ENCODE measurements around the gene MPZL1.
"Not testable (repeated sequence)": the region's sequence is repeated elsewhere in the genome, so short reads cannot be mapped to it uniquely, and the experiment has no call there.

The MPZL1 gene

DNA sequence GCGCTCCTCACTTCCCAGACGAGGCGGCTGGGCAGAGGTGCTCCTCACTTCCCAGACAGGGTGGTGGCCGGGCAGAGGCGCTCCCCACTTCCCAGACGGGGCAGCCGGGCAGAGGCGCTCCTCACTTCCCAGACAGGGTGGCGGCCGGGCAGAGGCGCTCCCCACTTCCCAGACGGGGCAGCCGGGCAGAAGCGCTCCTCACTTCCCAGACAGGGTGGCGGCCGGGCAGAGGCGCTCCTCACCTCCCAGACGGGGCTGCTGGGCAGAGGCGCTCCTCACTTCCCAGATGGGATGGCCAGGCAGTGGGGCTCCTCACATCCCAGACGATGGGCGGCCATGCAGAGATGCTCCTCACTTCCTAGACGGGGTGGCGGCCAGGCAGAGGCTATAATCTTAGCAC lies 84.5 kb downstream of the MPZL1 start:
- DNase-seq (ENCODE audit: extremely low read depth in 1 of 2, low read depth in 1 of 2) = not testable (repeated sequence)

DNA sequence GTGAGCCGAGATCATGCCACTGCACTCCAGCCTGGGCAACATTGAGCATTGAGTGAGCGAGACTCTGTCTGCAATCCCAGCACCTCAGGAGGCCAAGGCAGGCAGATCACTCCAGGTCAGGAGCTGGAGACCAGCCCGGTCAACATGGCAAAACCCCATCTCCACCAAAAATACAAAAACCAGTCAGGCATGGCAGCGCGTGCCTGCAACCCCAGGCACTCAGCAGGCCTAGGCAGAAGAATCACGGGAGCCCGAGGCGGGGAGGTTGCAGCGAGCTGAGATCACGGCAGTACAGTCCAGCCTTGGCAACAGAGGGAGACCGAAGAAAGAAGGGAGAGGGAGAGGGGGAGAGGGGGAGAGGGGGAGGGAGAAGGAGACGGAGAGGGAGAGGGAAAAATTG lies 84.9 kb downstream of the MPZL1 start:
- not testable (repeated sequence) for DNase-seq (ENCODE audit: extremely low read depth in 1 of 2, low read depth in 1 of 2)

GRCh38 chr1:167808104-167808503 lies 86.3 kb downstream of the MPZL1 start:
- no peak for DNase-seq (ENCODE audit: extremely low read depth in 1 of 2, low read depth in 1 of 2)

- no peak for DNase-seq (ENCODE audit: extremely low read depth in 1 of 2, low read depth in 1 of 2)
Measured at GRCh38 chr1:167808690-167809089, 86.9 kb downstream of the MPZL1 start.

DNA sequence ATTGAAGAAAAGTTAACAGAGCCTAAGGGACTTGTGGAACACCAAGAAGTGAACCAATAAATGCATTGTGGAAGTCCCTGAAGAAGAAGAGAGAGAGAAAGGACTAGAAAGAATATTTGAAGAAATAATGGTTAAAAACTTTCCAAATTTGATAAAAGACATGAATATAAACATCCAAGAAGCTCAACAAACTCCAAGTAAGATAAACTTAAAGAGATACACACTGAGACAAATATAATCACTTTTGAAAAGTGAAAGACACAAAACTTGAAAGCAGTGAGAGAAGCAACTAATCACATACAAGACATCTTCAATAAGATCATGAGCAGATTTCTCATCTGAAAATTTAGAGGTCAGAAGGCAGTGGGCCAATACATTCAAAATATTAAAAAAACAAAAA lies 91.2 kb downstream of the MPZL1 start:
- DNase-seq (ENCODE audit: extremely low read depth in 1 of 2, low read depth in 1 of 2) = no peak

DNA sequence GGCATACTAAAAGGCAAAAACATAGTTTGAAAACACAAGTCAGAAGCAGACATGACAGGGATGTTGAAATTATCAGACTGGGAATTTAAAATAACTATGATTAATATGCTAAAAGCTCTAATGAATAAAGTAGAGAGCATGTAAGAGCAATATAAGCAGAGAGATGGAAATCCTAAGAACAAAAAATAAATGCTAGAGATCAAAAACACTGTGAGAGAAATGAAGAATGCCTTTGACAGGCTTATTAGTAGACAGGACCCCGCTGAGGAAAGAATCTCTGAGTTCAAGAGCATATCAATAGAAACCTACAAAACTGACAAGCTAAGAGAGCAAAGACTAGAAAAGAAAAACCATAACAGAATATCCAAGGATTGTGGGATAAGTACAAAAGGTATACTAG lies 93.9 kb downstream of the MPZL1 start:
- DNase-seq (ENCODE audit: extremely low read depth in 1 of 2, low read depth in 1 of 2) = no peak

GRCh38 chr1:167819849-167820683 lies 98.3 kb downstream of the MPZL1 start:
- no peak for DNase-seq (ENCODE audit: extremely low read depth in 1 of 2, low read depth in 1 of 2)

DNA sequence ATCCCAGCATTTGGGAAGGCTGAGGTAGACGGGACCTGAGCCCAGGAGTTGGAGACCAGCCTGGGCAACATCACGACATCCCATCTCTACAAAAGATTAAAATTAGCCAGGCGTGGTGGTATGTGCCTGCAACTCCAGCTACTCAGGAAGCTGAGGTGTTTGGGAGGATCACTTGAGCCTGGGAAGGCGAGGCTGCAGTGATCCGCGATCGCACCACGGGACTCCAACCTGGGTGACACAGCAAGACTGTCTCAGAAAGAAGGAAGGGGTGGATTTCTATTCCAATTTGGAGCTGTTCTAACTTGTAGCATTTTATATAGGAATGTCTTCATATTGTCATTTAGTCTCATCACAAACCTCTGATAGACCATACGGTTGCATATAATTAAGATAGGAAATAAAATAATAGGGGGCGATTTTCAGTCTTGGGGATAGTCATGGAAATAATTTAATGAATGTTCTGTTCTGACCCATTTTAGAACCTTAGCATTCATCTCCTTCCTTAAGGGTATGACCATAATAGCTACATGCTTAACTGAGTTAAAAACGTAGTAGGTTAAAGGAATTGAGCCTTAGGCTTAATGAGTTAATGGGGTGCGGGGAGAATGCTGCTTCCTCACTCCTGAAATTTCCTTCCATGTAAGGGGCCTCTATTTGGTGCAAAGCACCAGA lies 99.0 kb downstream of the MPZL1 start:
- DNase-seq (ENCODE audit: extremely low read depth in 1 of 2, low read depth in 1 of 2) = no peak

GRCh38 chr1:167821356-167821685 lies 99.5 kb downstream of the MPZL1 start:
- DNase-seq (ENCODE audit: extremely low read depth in 1 of 2, low read depth in 1 of 2) = no peak

- DNase-seq (ENCODE audit: extremely low read depth in 1 of 2, low read depth in 1 of 2) = no peak
Measured at GRCh38 chr1:167821969-167822685, 100.3 kb downstream of the MPZL1 start.

- DNase-seq (ENCODE audit: extremely low read depth in 1 of 2, low read depth in 1 of 2) = no peak
Measured at GRCh38 chr1:167824163-167824794, 102.5 kb downstream of the MPZL1 start.

DNA sequence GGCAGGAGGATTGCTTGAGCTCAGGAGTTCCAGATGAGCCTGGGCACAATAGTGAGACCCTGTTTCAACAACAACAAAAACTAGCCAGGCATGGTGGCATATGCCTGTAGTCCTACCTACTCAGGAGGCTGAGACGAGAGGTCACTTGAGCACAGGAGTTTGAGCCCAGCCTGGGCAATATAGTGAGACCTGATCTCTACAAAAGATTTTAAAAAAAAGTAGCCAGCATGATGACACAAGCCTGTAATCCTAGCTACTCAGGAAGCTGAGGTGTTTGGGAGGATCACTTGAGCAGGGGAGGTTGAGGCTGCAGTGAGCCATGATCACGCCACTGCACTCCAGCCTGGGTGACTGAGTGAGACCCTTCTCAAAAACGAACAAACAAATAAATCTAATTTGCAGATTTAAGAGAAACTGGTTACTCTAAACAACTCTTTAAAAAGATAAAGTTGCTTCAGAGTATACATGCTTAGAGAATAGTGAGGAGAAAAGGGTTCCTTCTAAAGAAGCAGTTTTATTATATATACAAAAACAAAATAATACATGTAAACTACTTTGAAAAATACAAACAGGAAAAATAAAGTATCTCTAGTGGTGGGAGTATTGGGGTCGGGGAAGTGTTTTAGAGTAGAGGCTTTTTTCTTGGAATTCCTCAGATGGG lies 103.8 kb downstream of the MPZL1 start:
- no peak for DNase-seq (ENCODE audit: extremely low read depth in 1 of 2, low read depth in 1 of 2)

GRCh38 chr1:167826127-167826526 lies 104.3 kb downstream of the MPZL1 start:
- DNase-seq (ENCODE audit: extremely low read depth in 1 of 2, low read depth in 1 of 2) = no peak

DNA sequence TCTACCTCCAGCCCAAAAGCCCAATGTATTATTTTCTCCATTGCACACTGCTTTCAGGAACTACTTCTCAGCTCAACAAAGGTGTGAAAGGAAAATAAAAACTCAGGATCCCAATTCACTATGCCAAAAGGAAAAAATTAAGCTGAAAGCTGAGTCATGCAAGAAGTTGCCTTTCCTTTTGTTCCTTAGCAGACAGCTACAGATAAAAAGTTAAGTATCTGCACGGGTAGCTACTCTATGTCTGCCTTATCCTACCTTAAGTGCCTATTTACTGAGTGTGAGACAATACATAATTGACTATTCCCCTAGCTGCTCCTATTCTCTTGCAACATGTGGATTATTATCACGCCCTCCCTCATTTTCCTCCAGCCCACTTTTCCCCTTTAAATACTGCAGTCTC lies 108.1 kb downstream of the MPZL1 start:
- DNase-seq (ENCODE audit: extremely low read depth in 1 of 2, low read depth in 1 of 2) = no peak

GRCh38 chr1:167830668-167831067 lies 108.9 kb downstream of the MPZL1 start:
- DNase-seq (ENCODE audit: extremely low read depth in 1 of 2, low read depth in 1 of 2) = not testable (repeated sequence)

GRCh38 chr1:167832693-167833092 lies 110.9 kb downstream of the MPZL1 start:
- DNase-seq (ENCODE audit: extremely low read depth in 1 of 2, low read depth in 1 of 2) = no peak

- no peak for DNase-seq (ENCODE audit: extremely low read depth in 1 of 2, low read depth in 1 of 2)
Measured at GRCh38 chr1:167833904-167834303, 112.1 kb downstream of the MPZL1 start.

DNA sequence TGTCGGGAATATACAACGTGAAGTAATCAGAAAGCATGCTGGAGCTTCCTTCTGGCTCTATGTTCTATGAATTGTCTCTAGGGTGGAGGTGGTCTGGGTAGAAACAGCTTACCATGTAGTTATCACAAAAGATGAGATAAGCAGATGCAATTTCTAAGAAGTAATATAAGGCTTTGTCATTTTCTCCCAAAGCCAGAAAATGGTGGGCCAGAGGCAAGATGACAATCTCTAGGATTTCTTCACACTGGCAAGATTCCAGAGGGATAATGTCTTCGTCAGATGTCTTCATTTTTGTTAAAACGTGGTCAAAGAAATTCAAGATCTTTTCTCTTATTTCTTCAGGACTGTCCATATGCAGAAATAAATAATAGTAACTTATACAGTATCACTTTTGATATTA lies 114.4 kb downstream of the MPZL1 start:
- DNase-seq (ENCODE audit: extremely low read depth in 1 of 2, low read depth in 1 of 2) = no peak

GRCh38 chr1:167837326-167837725 lies 115.5 kb downstream of the MPZL1 start:
- no peak for DNase-seq (ENCODE audit: extremely low read depth in 1 of 2, low read depth in 1 of 2)

- DNase-seq (ENCODE audit: extremely low read depth in 1 of 2, low read depth in 1 of 2) = no peak
Measured at GRCh38 chr1:167839009-167839408, 117.2 kb downstream of the MPZL1 start.
